HG02798 (cell line): Measurements from ENCODE around the gene ARMH1.
"Not testable (repeated sequence)": the region's sequence is repeated elsewhere in the genome, so short reads cannot be mapped to it uniquely, and the experiment has no call there.

Experiments used
- ATAC-seq: cut with Tn5 transposase; IDR thresholded peaks from one replicate; pipeline ENCODE4 v1.9.1; 2021; ENCODE audit warnings: mild to moderate bottlenecking; ENCODE audit not compliant: unreplicated experiment, poor library complexity

Gene ARMH1

GRCh38 chr1:44759077-44759476 lies 84.6 kb downstream of the ARMH1 start:
- no peak for ATAC-seq

GRCh38 chr1:44760876-44761275 lies 86.4 kb downstream of the ARMH1 start:
- no peak for ATAC-seq

- ATAC-seq = not testable (repeated sequence)
Observed at GRCh38 chr1:44766421-44766820, 91.9 kb downstream of the ARMH1 start.
